Keratinocyte (primary cell): ENCODE data around the gene FSIP2. TPM values are rescaled to one million over a fixed set of nuclear protein-coding genes. Genes with fewer than 3 reads are reported as not detected.

Experiments used
- DNase-seq: peaks from one replicate; pipeline ENCODE4 v3.0.0-alpha.2; 2011; ENCODE audit warnings: low read depth, missing footprints, low spot score
- FAIRE-seq: peaks from 2 replicates; lab custom pipeline; 2011; peaks lifted over from hg19 to GRCh38; lab: Jason Lieb, UNC
- H2AFZ ChIP-seq: 2 replicates; pipeline ENCODE4 v1.6.0; 2012; ENCODE audit warnings: low read length, control low read depth, inconsistent platforms; ENCODE audit not compliant: control insufficient read depth
- H3K27ac ChIP-seq: 2 replicates; pipeline ENCODE4 v1.5.1; 2011; ENCODE audit warnings: low read length; ENCODE audit not compliant: control insufficient read depth, insufficient read depth
- H3K27me3 ChIP-seq: 3 replicates; pipeline ENCODE4 v1.6.0; 2011; ENCODE audit warnings: low read length; ENCODE audit not compliant: control insufficient read depth, insufficient read depth; ENCODE audit errors: extremely low read depth
- H3K36me3 ChIP-seq, 2 experiments: 2 replicates in 1 of 2; 3 replicates in 1 of 2; pipeline ENCODE4 v1.5.1; 2011; ENCODE audit warnings: low read length in 2 of 2, mild to moderate bottlenecking in 1 of 2; ENCODE audit not compliant: control insufficient read depth in 2 of 2, insufficient read depth in 2 of 2; ENCODE audit errors: extremely low read depth in 1 of 2
- H3K4me1 ChIP-seq: 3 replicates; pipeline ENCODE4 v1.5.1; 2011; ENCODE audit warnings: low read length; ENCODE audit not compliant: control insufficient read depth, insufficient read depth; ENCODE audit errors: extremely low read depth
- H3K4me2 ChIP-seq: 3 replicates; pipeline ENCODE4 v1.6.0; 2011; ENCODE audit warnings: low read depth, low read length; ENCODE audit not compliant: control insufficient read depth, insufficient read depth; ENCODE audit errors: extremely low read depth
- H3K4me3 ChIP-seq, 3 experiments: fragments of 200-600 bp in 1 of 3; sonication (generic) in 1 of 3; 2 replicates in 2 of 3; 3 replicates in 1 of 3; pipeline ENCODE4 v1.5.1; 2011 to 2016; ENCODE audit warnings: low read length in 3 of 3, mild to moderate bottlenecking in 3 of 3, control low read depth in 2 of 3, inconsistent platforms in 1 of 3, low read depth in 1 of 3, mixed read lengths in 1 of 3, mixed run types in 1 of 3, moderate library complexity in 1 of 3; ENCODE audit not compliant: control insufficient read depth in 2 of 3, insufficient read depth in 2 of 3; ENCODE audit errors: extremely low read depth in 1 of 3
- H3K79me2 ChIP-seq: 2 replicates; pipeline ENCODE4 v1.6.0; 2012; ENCODE audit warnings: low read length; ENCODE audit not compliant: control insufficient read depth, insufficient read depth
- H3K9ac ChIP-seq: 3 replicates; pipeline ENCODE4 v1.6.0; 2011; ENCODE audit warnings: low read length; ENCODE audit not compliant: control insufficient read depth, insufficient read depth; ENCODE audit errors: extremely low read depth
- H3K9me1 ChIP-seq: 3 replicates; pipeline ENCODE4 v1.6.0; 2011; ENCODE audit warnings: low read length; ENCODE audit not compliant: control insufficient read depth, insufficient read depth; ENCODE audit errors: extremely low read depth
- H3K9me3 ChIP-seq: 2 replicates; pipeline ENCODE4 v1.5.1; 2012; ENCODE audit warnings: low read depth, low read length; ENCODE audit not compliant: control insufficient read depth
- H4K20me1 ChIP-seq: 3 replicates; pipeline ENCODE4 v1.6.0; 2011; ENCODE audit warnings: low read length; ENCODE audit not compliant: control insufficient read depth, insufficient read depth; ENCODE audit errors: extremely low read depth
- EZH2 ChIP-seq: IDR thresholded peaks from one replicate; pipeline ENCODE4 v1.6.1; 2012; ENCODE audit warnings: inconsistent platforms, mild to moderate bottlenecking, low read length, moderate library complexity
- dilution Hi-C: fragments of 300-500 bp; cut with MboI; formaldehyde crosslinking; loops from one replicate; pipeline ENCODE4 v1.7.0; 2020; ENCODE audit warnings: low sequenced_read_pairs; ENCODE audit not compliant: extremely low pct_ligation_motif_present
- polyA plus RNA-seq, 5 experiments: library from polyadenylated mRNA; depleted of rRNA in 3 of 5; stranded (reverse) in 3 of 5; stranded (forward) in 1 of 5; unstranded in 1 of 5; fragments of >200 nt; gene quantifications; 1 replicate in 1 of 5; 2 replicates in 3 of 5; 3 replicates in 1 of 5; pipeline versions ENCODE4 v1.2.1 to v1.2.3, GENCODE V29; 2011 to 2012; ENCODE audit warnings: missing spikeins in 2 of 5, low read depth in 1 of 5, low replicate concordance in 1 of 5
- TF ChIP-seq, protein P1 (sequence below), 3 experiments: IDR thresholded peaks in 1 of 3; conservative IDR thresholded peaks in 1 of 3; optimal IDR thresholded peaks in 1 of 3; 2 replicates in 2 of 3; 3 replicates in 1 of 3; pipeline versions ENCODE3 to v1.5.1; 2011; ENCODE audit warnings: low read length in 3 of 3, mild to moderate bottlenecking in 3 of 3, moderate library complexity in 2 of 3, control low read depth in 1 of 3, inconsistent platforms in 1 of 3; ENCODE audit not compliant: insufficient read depth in 2 of 3; ENCODE audit errors: extremely low read depth in 1 of 3

FSIP2 gene
- polyA plus RNA-seq, 1 donor (not counting 4 experiments of a cell fraction or from before 2014, with no cell fraction given): 0.38 TPM

DNA sequence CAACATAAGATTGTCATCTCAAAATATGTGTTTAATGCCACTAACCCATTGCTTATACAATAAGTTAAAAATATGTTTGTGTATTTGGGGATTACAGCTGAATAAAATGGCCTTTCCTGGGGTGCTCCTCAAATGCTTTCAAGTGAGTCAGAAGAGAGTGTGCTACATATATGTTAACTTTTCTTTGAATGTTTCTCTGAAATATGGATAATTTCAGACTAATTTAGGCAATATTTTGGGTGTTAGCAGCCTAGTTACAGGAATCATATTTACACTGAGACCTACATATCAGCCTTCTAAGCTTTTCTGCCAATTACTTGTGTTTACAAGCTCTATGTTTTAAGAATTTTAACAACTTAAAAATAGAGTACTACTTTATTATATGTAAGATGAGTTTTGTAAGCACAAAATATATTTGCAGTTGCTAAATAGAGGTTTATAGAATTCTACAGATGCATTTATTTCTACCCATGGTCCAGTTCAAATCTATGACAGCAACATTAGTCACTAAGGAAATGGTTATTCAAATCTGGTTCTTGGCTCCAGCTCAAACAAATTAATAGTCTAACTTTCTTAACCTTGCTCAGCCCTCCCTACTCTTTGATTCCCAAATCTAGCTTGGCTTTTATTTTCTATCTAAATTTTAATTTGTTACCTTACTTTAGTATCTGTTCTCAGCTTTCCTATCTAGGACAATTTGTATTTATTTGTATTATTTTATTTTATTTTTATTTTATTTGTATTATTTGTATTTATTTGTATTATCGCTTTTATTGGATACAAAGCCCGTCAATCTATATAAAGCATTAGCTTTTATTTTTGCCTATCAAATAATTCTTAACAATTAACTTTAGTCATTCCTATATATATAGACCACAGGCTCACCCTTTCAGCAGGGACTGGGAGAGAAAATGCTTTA is 48.9 kb downstream of the FSIP2 start:
- Histone ChIP-seq H3K27ac (no peak overlapping the region), H3K4me1 (no peaks in the 10 kb centered on the region), H3K4me2 (no peak overlapping the region), H3K79me2 (no peaks in the 10 kb centered on the region), H3K27me3 (no peaks in the 10 kb centered on the region), H2AFZ (no peak overlapping the region), H3K9me1 (no peaks in the 10 kb centered on the region), H3K36me3 (no peaks in the 10 kb centered on the region), H4K20me1 (no peaks in the 10 kb centered on the region), H3K9ac (no peak overlapping the region), H3K4me3 (no peak overlapping the region), H3K9me3 (no peaks in the 10 kb centered on the region)
- no peak for FAIRE-seq
- no peak for DNase-seq
- TF ChIP-seq, protein P1, sequence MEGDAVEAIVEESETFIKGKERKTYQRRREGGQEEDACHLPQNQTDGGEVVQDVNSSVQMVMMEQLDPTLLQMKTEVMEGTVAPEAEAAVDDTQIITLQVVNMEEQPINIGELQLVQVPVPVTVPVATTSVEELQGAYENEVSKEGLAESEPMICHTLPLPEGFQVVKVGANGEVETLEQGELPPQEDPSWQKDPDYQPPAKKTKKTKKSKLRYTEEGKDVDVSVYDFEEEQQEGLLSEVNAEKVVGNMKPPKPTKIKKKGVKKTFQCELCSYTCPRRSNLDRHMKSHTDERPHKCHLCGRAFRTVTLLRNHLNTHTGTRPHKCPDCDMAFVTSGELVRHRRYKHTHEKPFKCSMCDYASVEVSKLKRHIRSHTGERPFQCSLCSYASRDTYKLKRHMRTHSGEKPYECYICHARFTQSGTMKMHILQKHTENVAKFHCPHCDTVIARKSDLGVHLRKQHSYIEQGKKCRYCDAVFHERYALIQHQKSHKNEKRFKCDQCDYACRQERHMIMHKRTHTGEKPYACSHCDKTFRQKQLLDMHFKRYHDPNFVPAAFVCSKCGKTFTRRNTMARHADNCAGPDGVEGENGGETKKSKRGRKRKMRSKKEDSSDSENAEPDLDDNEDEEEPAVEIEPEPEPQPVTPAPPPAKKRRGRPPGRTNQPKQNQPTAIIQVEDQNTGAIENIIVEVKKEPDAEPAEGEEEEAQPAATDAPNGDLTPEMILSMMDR (optimal IDR thresholded peaks at IDR 0.05 in 1 of 3, IDR thresholded peaks at IDR 0.05 in 1 of 3, conservative IDR thresholded peaks at IDR 0.05 in 1 of 3; ENCODE audit: extremely low read depth in 1 of 3, insufficient read depth in 2 of 3, low read length in 3 of 3): no peak
- no peak for TF ChIP-seq EZH2
- dilution Hi-C loops: no loop called here

DNA sequence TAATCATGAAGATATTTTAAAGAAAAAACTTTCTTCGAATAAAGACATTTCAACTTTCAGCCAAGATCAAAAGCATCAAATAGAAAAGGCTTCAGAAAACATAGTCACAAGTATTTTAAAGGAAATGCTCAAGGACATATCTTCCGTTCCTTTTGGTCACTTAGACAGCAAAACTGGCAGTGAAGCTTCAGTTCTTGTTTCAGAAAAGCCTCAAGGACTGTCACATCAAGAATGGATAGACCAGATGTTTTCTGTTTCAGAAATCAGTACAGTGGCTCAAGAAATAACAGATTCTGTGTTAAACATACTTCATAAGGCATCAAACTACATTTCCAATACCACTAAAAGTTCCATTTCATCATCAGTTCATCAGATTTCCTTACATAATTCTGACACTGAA is 51.8 kb downstream of the FSIP2 start:
- no peaks in the 10 kb centered on the region for H3K79me2 ChIP-seq
- no peaks in the 10 kb centered on the region for H3K27me3 ChIP-seq
- FAIRE-seq (no peak), DNase-seq (no peak)
- no peaks in the 10 kb centered on the region for H3K4me1 ChIP-seq
- no peak overlapping the region for H3K4me3 ChIP-seq
- no peak overlapping the region for H3K9ac ChIP-seq
- H4K20me1 ChIP-seq: no peaks in the 10 kb centered on the region
- H3K9me1 ChIP-seq: no peaks in the 10 kb centered on the region
- H3K27ac ChIP-seq: no peak overlapping the region
- no peaks in the 10 kb centered on the region for H3K36me3 ChIP-seq
- no peaks in the 10 kb centered on the region for H3K9me3 ChIP-seq
- TF ChIP-seq, protein P1 (optimal IDR thresholded peaks at IDR 0.05 in 1 of 3, IDR thresholded peaks at IDR 0.05 in 1 of 3, conservative IDR thresholded peaks at IDR 0.05 in 1 of 3; ENCODE audit: extremely low read depth in 1 of 3, insufficient read depth in 2 of 3, low read length in 3 of 3): no peak
- no peak for TF ChIP-seq EZH2
- no peak overlapping the region for H2AFZ ChIP-seq
- no peak overlapping the region for H3K4me2 ChIP-seq
- dilution Hi-C loops: no loop called here
